IMR-90 (cell line): ENCODE measurements around the gene AVPI1. TPM values are rescaled to one million over a fixed set of nuclear protein-coding genes. Genes with fewer than 3 reads are reported as not detected.

Experiments
- ATAC-seq: fragments of 200-7000 bp; cut with Tn5 transposase; 2 replicates; pipeline ENCODE4 v1.9.1; 2020; ENCODE audit warnings: low read depth, mild to moderate bottlenecking, moderate library complexity
- BruUV-seq: library from RNA; stranded (reverse); fragments of 400-500 nt; replicated peaks from 2 replicates; lab custom pipeline; 2021; lab: Mats Ljungman, UMichigan
- CTCF ChIA-PET: fragments of 300-600 bp; formaldehyde crosslinking; extraction: SDS; loops from one replicate; lab custom pipeline; 2021; ENCODE audit warnings: antibody characterized with exemption; lab: Yijun Ruan, JAX
- POLR2A ChIA-PET: fragments of 300-600 bp; sonication (Branson Sonifier 250); formaldehyde crosslinking; loops from one replicate; lab custom pipeline; 2022; ENCODE audit warnings: antibody characterized with exemption; ENCODE audit not compliant: unreplicated experiment; lab: Charles Lee
- DNase-seq: peaks from one replicate; pipeline ENCODE4 v3.0.0; 2013
- H2AFZ ChIP-seq: replicated peaks from 2 replicates; pipeline ENCODE3; 2013; ENCODE audit warnings: low read length, mild to moderate bottlenecking; ENCODE audit not compliant: poor library complexity
- H2AK5ac ChIP-seq: 2 replicates; pipeline ENCODE4 v1.6.1; 2013; ENCODE audit warnings: low read depth, low read length, inconsistent platforms
- H2AK9ac ChIP-seq: replicated peaks from 2 replicates; pipeline ENCODE3; 2013; ENCODE audit warnings: mild to moderate bottlenecking, low read depth, low read length, moderate library complexity; ENCODE audit not compliant: poor library complexity
- H2BK120ac ChIP-seq: 2 replicates; pipeline ENCODE4 v1.6.1; 2013; ENCODE audit warnings: low read depth, low read length, inconsistent platforms
- H2BK15ac ChIP-seq: 3 replicates; pipeline ENCODE4 v1.6.1; 2013; ENCODE audit warnings: low read depth, low read length, inconsistent platforms
- H2BK20ac ChIP-seq: 2 replicates; pipeline ENCODE4 v1.6.1; 2013; ENCODE audit warnings: low read depth, mild to moderate bottlenecking, inconsistent platforms, low read length, moderate library complexity
- H2BK5ac ChIP-seq: 2 replicates; pipeline ENCODE4 v1.6.1; 2013; ENCODE audit warnings: mild to moderate bottlenecking, low read depth, low read length, inconsistent platforms; ENCODE audit not compliant: poor library complexity, severe bottlenecking
- H3K14ac ChIP-seq: replicated peaks from 2 replicates; pipeline ENCODE4 v1.6.1; 2013; ENCODE audit warnings: low read depth, low read length, inconsistent platforms
- H3K18ac ChIP-seq: 2 replicates; pipeline ENCODE4 v1.6.1; 2013; ENCODE audit warnings: low read depth, low read length, control low read depth
- H3K23ac ChIP-seq: 2 replicates; pipeline ENCODE4 v1.6.1; 2013; ENCODE audit warnings: low read depth, low read length, inconsistent platforms
- H3K27ac ChIP-seq: 2 replicates; pipeline ENCODE4 v1.5.1; 2013; ENCODE audit warnings: mild to moderate bottlenecking, control low read depth, low read length; ENCODE audit not compliant: insufficient read depth
- H3K27me3 ChIP-seq: 2 replicates; pipeline ENCODE4 v1.6.1; 2013; ENCODE audit warnings: low read length; ENCODE audit not compliant: control insufficient read depth, insufficient read depth
- H3K36me3 ChIP-seq: 2 replicates; pipeline ENCODE4 v1.6.1; 2013; ENCODE audit warnings: low read length, mixed read lengths; ENCODE audit not compliant: control insufficient read depth, insufficient read depth
- H3K4ac ChIP-seq: 2 replicates; pipeline ENCODE4 v1.6.1; 2013; ENCODE audit warnings: low read depth, low read length, inconsistent platforms
- H3K4me1 ChIP-seq: 2 replicates; pipeline ENCODE4 v1.6.1; 2013; ENCODE audit warnings: low read length, mixed read lengths; ENCODE audit not compliant: control insufficient read depth, insufficient read depth
- H3K4me2 ChIP-seq: 2 replicates; pipeline ENCODE4 v1.6.1; 2013; ENCODE audit warnings: low read depth, mild to moderate bottlenecking, control low read depth, low read length, moderate library complexity
- H3K4me3 ChIP-seq: 2 replicates; pipeline ENCODE4 v1.5.1; 2013; ENCODE audit warnings: low read depth, mild to moderate bottlenecking, control low read depth, low read length, moderate library complexity; ENCODE audit not compliant: insufficient read depth
- H3K56ac ChIP-seq: 2 replicates; pipeline ENCODE4 v1.6.1; 2013; ENCODE audit warnings: low read length, inconsistent platforms; ENCODE audit not compliant: insufficient read depth; ENCODE audit errors: extremely low read depth
- H3K79me1 ChIP-seq, 2 experiments: 2 replicates each; pipeline ENCODE4 v1.6.1; 2013; ENCODE audit warnings: low read length in 2 of 2, inconsistent platforms in 1 of 2, low read depth in 1 of 2
- H3K9ac ChIP-seq: 2 replicates; pipeline ENCODE4 v1.6.1; 2013; ENCODE audit warnings: low read depth, low read length, control low read depth
- H3K9me1 ChIP-seq: 2 replicates; pipeline ENCODE4 v1.6.1; 2013; ENCODE audit warnings: low read length, inconsistent platforms; ENCODE audit not compliant: insufficient read depth
- H3K9me3 ChIP-seq: 2 replicates; pipeline ENCODE4 v1.6.1; 2013; ENCODE audit warnings: low read length; ENCODE audit not compliant: control insufficient read depth, insufficient read depth
- H4K20me1 ChIP-seq: 2 replicates; pipeline ENCODE4 v1.6.1; 2013; ENCODE audit warnings: low read length, inconsistent platforms; ENCODE audit not compliant: insufficient read depth
- H4K5ac ChIP-seq: 2 replicates; pipeline ENCODE4 v1.6.1; 2013; ENCODE audit warnings: mild to moderate bottlenecking, low read depth, low read length, control low read depth
- H4K8ac ChIP-seq, 2 experiments: 2 replicates each; pipeline ENCODE4 v1.6.1; 2013; ENCODE audit warnings: low read depth in 2 of 2, low read length in 2 of 2, control low read depth in 1 of 2, inconsistent platforms in 1 of 2
- H4K91ac ChIP-seq: 2 replicates; pipeline ENCODE4 v1.6.1; 2013; ENCODE audit warnings: low read depth, low read length, inconsistent platforms; ENCODE audit not compliant: insufficient read depth
- BHLHE40 ChIP-seq: fragments of 150-350 bp; IDR thresholded peaks from 2 replicates; pipeline ENCODE4 v1.6.1; 2016; ENCODE audit warnings: mild to moderate bottlenecking, low read depth, low read length
- CEBPB ChIP-seq: IDR thresholded peaks from 2 replicates; pipeline ENCODE4 v1.6.1; 2012; ENCODE audit warnings: low read depth, low read length, improper control_type of control experiment
- CHD1 ChIP-seq: IDR thresholded peaks from 2 replicates; pipeline ENCODE4 v1.6.1; 2012; ENCODE audit warnings: low read depth, low read length, improper control_type of control experiment
- CTCF ChIP-seq: conservative IDR thresholded peaks from 2 replicates; pipeline ENCODE4 v1.5.1; 2012; ENCODE audit warnings: mild to moderate bottlenecking, low read depth, low read length, improper control_type of control experiment
- ELK1 ChIP-seq: fragments of 150-350 bp; IDR thresholded peaks from 2 replicates; pipeline ENCODE4 v1.6.1; 2016; ENCODE audit warnings: low read depth, mild to moderate bottlenecking, low read length, moderate library complexity, borderline replicate concordance
- FOS ChIP-seq: fragments of 150-350 bp; IDR thresholded peaks from 2 replicates; pipeline ENCODE4 v1.6.1; 2016; ENCODE audit warnings: low read depth, low read length
- MAFK ChIP-seq: IDR thresholded peaks from 2 replicates; pipeline ENCODE4 v1.6.1; 2012; ENCODE audit warnings: low read depth, low read length, improper control_type of control experiment
- MXI1 ChIP-seq: IDR thresholded peaks from 2 replicates; pipeline ENCODE4 v1.6.1; 2012; ENCODE audit warnings: low read depth, mild to moderate bottlenecking, low read length, moderate library complexity, borderline replicate concordance
- NFE2L2 ChIP-seq: fragments of 150-350 bp; IDR thresholded peaks from 2 replicates; pipeline ENCODE4 v1.6.1; 2016; ENCODE audit warnings: low read depth, mild to moderate bottlenecking, low read length
- POLR2A ChIP-seq: IDR thresholded peaks from 2 replicates; pipeline ENCODE4 v1.6.1; 2012; ENCODE audit warnings: mild to moderate bottlenecking, low read depth, low read length
- RAD21 ChIP-seq: IDR thresholded peaks from 2 replicates; pipeline ENCODE4 v1.6.1; 2012; ENCODE audit warnings: low read length, improper control_type of control experiment
- RCOR1 ChIP-seq: IDR thresholded peaks from 2 replicates; pipeline ENCODE4 v1.6.1; 2012; ENCODE audit warnings: mild to moderate bottlenecking, low read length, improper control_type of control experiment; ENCODE audit not compliant: insufficient replicate concordance
- SMC3 ChIP-seq: fragments of 150-350 bp; IDR thresholded peaks from 2 replicates; pipeline ENCODE4 v1.6.1; 2016; ENCODE audit warnings: low read depth, mild to moderate bottlenecking, antibody characterized with exemption, low read length, moderate library complexity
- WGBS, 2 experiments: methylation state at CpG; one replicate each; pipeline versions ENCODE4 v1.1.5 to v1.1.7; 2013; ENCODE audit warnings: missing lambda C conversion rate in 2 of 2; ENCODE audit not compliant: insufficient read length in 1 of 2; ENCODE audit errors: extremely low coverage in 2 of 2; 5-methylcytosine and 5-hydroxymethylcytosine counted together
- dilution Hi-C: fragments of 300-500 bp; cut with HindIII; formaldehyde crosslinking; loops from one replicate; pipeline ENCODE4 v1.14.3; 2018; ENCODE audit warnings: low sequenced_read_pairs; ENCODE audit not compliant: unreplicated experiment
- in situ Hi-C: fragments of 300-500 bp; cut with MboI; formaldehyde crosslinking; loops from 3 replicates; pipeline ENCODE4 v1.14.3; 2019; ENCODE audit warnings: low sequenced_read_pairs, inconsistent platforms, mixed read lengths
- intact Hi-C: fragments of 100-400 bp; cut with micrococcal nuclease; formaldehyde crosslinking; loops from 2 replicates; pipeline ENCODE4 v1.10.0; 2022
- polyA plus RNA-seq, 3 experiments: library from polyadenylated mRNA; depleted of rRNA; stranded (reverse); fragments of >200 nt; gene quantifications; 2 replicates each; pipeline ENCODE4 v1.2.3, GENCODE V29; 2012; ENCODE audit warnings: low replicate concordance in 1 of 3
- total RNA-seq: library from RNA; depleted of rRNA; stranded (reverse); fragments of >200 nt; gene quantifications from 2 replicates; pipeline ENCODE4 v1.2.3, GENCODE V29; 2012
- TF ChIP-seq, protein P1 (sequence below): fragments of 150-350 bp; IDR thresholded peaks from 2 replicates; pipeline ENCODE4 v1.6.1; 2017; ENCODE audit warnings: mild to moderate bottlenecking, antibody characterized with exemption, low read length, low read depth

AVPI1 gene
- total and polyA plus RNA-seq, 2 of the 4 experiments (the other 2 are of a cell fraction) = 26.7 to 29.8 TPM

- Histone ChIP-seq H2BK15ac (no peak overlapping the region), H2BK5ac (no peak overlapping the region), H3K27ac (no peak overlapping the region), H3K23ac (no peak overlapping the region), H4K20me1 (no peaks in the 10 kb centered on the region), H3K9ac (no peak overlapping the region), H3K4me2 (no peak overlapping the region), H2AK9ac (no peak overlapping the region), H3K4ac (no peak overlapping the region), H3K4me1 (peaks cover 9% of the 10 kb centered on the region), H2BK20ac (no peak overlapping the region), H4K5ac (no peak overlapping the region), H3K14ac (no peak overlapping the region), H3K79me1 (peaks cover 3 to 18% of the 10 kb centered on the region in 2 experiments; a peak in 3 of 4 replicates), H3K9me3 (no peaks in the 10 kb centered on the region), H3K27me3 (no peaks in the 10 kb centered on the region), H4K8ac (no peak overlapping the region), H3K36me3 (no peaks in the 10 kb centered on the region), H3K4me3 (no peak overlapping the region), H2AK5ac (no peak overlapping the region), H3K9me1 (peaks cover 7% of the 10 kb centered on the region), H2BK120ac (no peak overlapping the region), H2AFZ (no peak overlapping the region), H3K18ac (no peak overlapping the region), H4K91ac (no peak overlapping the region), H3K56ac (no peak overlapping the region)
- in situ Hi-C loops (no loop called here), intact Hi-C loops (no loop called here), dilution Hi-C loops (no loop called here)
- TF ChIP-seq RAD21 (no peak), CEBPB (no peak), CTCF (no peak), BHLHE40 (no peak), ELK1 (no peak), POLR2A (no peak), MXI1 (no peak), MAFK (no peak), RCOR1 (no peak), NFE2L2 (no peak), FOS (no peak), SMC3 (no peak), CHD1 (no peak)
- TF ChIP-seq, protein P1, sequence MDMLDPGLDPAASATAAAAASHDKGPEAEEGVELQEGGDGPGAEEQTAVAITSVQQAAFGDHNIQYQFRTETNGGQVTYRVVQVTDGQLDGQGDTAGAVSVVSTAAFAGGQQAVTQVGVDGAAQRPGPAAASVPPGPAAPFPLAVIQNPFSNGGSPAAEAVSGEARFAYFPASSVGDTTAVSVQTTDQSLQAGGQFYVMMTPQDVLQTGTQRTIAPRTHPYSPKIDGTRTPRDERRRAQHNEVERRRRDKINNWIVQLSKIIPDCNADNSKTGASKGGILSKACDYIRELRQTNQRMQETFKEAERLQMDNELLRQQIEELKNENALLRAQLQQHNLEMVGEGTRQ = no peak
- ATAC-seq (no peak), DNase-seq (no peak)
- BruUV-seq = no TSS peak
- WGBS, 2 experiments = no CpG with 5 or more reads among the region's 1 CpG
- POLR2A ChIA-PET = no interaction called here
- CTCF ChIA-PET = no interaction called here
These were observed 51.5 kb downstream of the AVPI1 start for GRCh38 chr10:97635577-97635976.
